GM12878 (cell line): ENCODE results near the gene FSTL1. TPM values are rescaled to one million over a fixed set of nuclear protein-coding genes. Genes with fewer than 3 reads are reported as not detected.

Experiments used
- ATAC-seq: fragments of 200-7000 bp; cut with Tn5 transposase; 3 replicates; pipeline ENCODE4 v1.9.1; 2020; ENCODE audit warnings: mild to moderate bottlenecking, moderate library complexity
- BruUV-seq: library from RNA; stranded (reverse); fragments of 400-500 nt; replicated peaks from 2 replicates; lab custom pipeline; 2021; lab: Mats Ljungman, UMichigan
- CTCF ChIA-PET: fragments of 300-600 bp; sonication (Branson Sonifier 250); formaldehyde crosslinking; extraction: SDS; loops from one replicate; lab custom pipeline; 2021; ENCODE audit warnings: inconsistent platforms; lab: Yijun Ruan, JAX
- POLR2A ChIA-PET: fragments of 350-600 bp; formaldehyde crosslinking; extraction: SDS; loops from one replicate; lab custom pipeline; 2021; ENCODE audit warnings: inconsistent platforms; lab: Charles Lee
- RAD21 ChIA-PET: fragments of 300-600 bp; sonication (Branson Sonifier 250); formaldehyde crosslinking; loops from one replicate; lab custom pipeline; 2023; ENCODE audit warnings: antibody characterized with exemption; ENCODE audit not compliant: unreplicated experiment; lab: Charles Lee
- SMC1A ChIA-PET: fragments of 300-600 bp; sonication (Branson Sonifier 250); formaldehyde crosslinking; loops from one replicate; lab custom pipeline; 2023; ENCODE audit not compliant: unreplicated experiment, uncharacterized antibody; lab: Charles Lee
- DNase-seq: peaks from one replicate; pipeline ENCODE4 v3.0.0-alpha.2; 2011; ENCODE audit warnings: low read depth, low spot score
- FAIRE-seq: peaks from 3 replicates; lab custom pipeline; 2011; peaks lifted over from hg19 to GRCh38; lab: Jason Lieb, UNC
- H2AFZ ChIP-seq: 2 replicates; pipeline ENCODE4 v1.6.0; 2011; ENCODE audit warnings: low read depth, low read length, control low read depth; ENCODE audit not compliant: control insufficient read depth
- H3K27ac ChIP-seq: 2 replicates; pipeline ENCODE4 v1.5.1; 2011; ENCODE audit warnings: control low read depth; ENCODE audit not compliant: control insufficient read depth, insufficient read depth
- H3K27me3 ChIP-seq, 2 experiments: replicated peaks in 1 of 2; 2 replicates each; pipeline versions ENCODE4 v1.6.0 to v1.6.1; 2011; ENCODE audit warnings: low read length in 1 of 2; ENCODE audit not compliant: control insufficient read depth in 2 of 2, insufficient read depth in 2 of 2
- H3K36me3 ChIP-seq, 2 experiments: 2 replicates each; pipeline ENCODE4 v1.5.1; 2011; ENCODE audit warnings: low read length in 1 of 2; ENCODE audit not compliant: control insufficient read depth in 2 of 2, insufficient read depth in 2 of 2
- H3K4me1 ChIP-seq: 2 replicates; pipeline ENCODE4 v1.6.1; 2011; ENCODE audit warnings: mild to moderate bottlenecking, low read length, moderate library complexity, mixed read lengths; ENCODE audit not compliant: control insufficient read depth, insufficient read depth
- H3K4me2 ChIP-seq: 2 replicates; pipeline ENCODE4 v1.6.0; 2011; ENCODE audit warnings: control low read depth; ENCODE audit not compliant: control insufficient read depth, insufficient read depth
- H3K4me3 ChIP-seq: fragments of 200-600 bp; sonication (generic); 2 replicates; pipeline ENCODE4 v1.5.1; 2016
- H3K79me2 ChIP-seq: 2 replicates; pipeline ENCODE4 v1.6.0; 2011; ENCODE audit warnings: low read length; ENCODE audit not compliant: control insufficient read depth, insufficient read depth
- H3K9ac ChIP-seq: 2 replicates; pipeline ENCODE4 v1.8.0; 2011; ENCODE audit warnings: low read length, control low read depth, mixed read lengths; ENCODE audit not compliant: control insufficient read depth, insufficient read depth
- H3K9me3 ChIP-seq: replicated peaks from 3 replicates; pipeline ENCODE4 v1.5.1; 2011; ENCODE audit warnings: mild to moderate bottlenecking, low read length; ENCODE audit not compliant: control insufficient read depth, insufficient read depth
- H4K20me1 ChIP-seq: 2 replicates; pipeline ENCODE4 v1.6.0; 2011; ENCODE audit not compliant: control insufficient read depth, insufficient read depth
- HDAC2 ChIP-seq: fragments of 200-600 bp; sonication (generic); IDR thresholded peaks from 2 replicates; pipeline ENCODE4 v1.6.1; 2017
- KLF5 ChIP-seq: fragments of 450-650 bp; IDR thresholded peaks from 2 replicates; pipeline ENCODE4 v1.6.1; 2014; ENCODE audit warnings: mild to moderate bottlenecking; ENCODE audit not compliant: partially characterized antibody
- POLR2AphosphoS2 ChIP-seq: IDR thresholded peaks from 2 replicates; pipeline ENCODE4 v1.6.1; 2011; ENCODE audit warnings: low read depth, mild to moderate bottlenecking, low read length, improper control_type of control experiment, moderate library complexity
- RAD51 ChIP-seq: fragments of 450-650 bp; IDR thresholded peaks from 2 replicates; pipeline ENCODE4 v1.6.1; 2016; ENCODE audit warnings: moderate library complexity, mild to moderate bottlenecking, inconsistent platforms
- SREBF2 ChIP-seq: IDR thresholded peaks from 2 replicates; pipeline ENCODE4 v1.6.1; 2012; ENCODE audit warnings: mild to moderate bottlenecking, low read length
- TCF7 ChIP-seq: IDR thresholded peaks from 2 replicates; pipeline ENCODE4 v1.6.1; 2014; ENCODE audit warnings: antibody characterized with exemption, borderline replicate concordance
- WGBS: methylation state at CpG from one replicate; pipeline ENCODE4 v1.1.6; 2016; ENCODE audit warnings: low lambda C conversion rate; ENCODE audit not compliant: insufficient replicate concordance, insufficient coverage; ENCODE audit errors: missing lambda C conversion rate; 5-methylcytosine and 5-hydroxymethylcytosine counted together
- in situ Hi-C: fragments of 300-500 bp; cut with MboI; formaldehyde crosslinking; loops from 9 replicates; pipeline ENCODE4 v1.14.3; 2018; ENCODE audit warnings: mixed read lengths
- intact Hi-C: fragments of 100-400 bp; cut with micrococcal nuclease; formaldehyde crosslinking; loops from one replicate; pipeline ENCODE4 v1.14.2; 2022; ENCODE audit not compliant: unreplicated experiment
- polyA plus RNA-seq, 11 experiments: library from polyadenylated mRNA; depleted of rRNA in 4 of 11; unstranded in 6 of 11; stranded (reverse) in 5 of 11; fragments of >200 nt; fragmentation: Nextera tagmentation in 4 of 11; fragmentation: Illumina TruSeq in 1 of 11; extraction: Ambion mirVana in 4 of 11; extraction: Trizol in 1 of 11; gene quantifications; 1 replicate in 1 of 11; 2 replicates in 10 of 11; pipeline versions ENCODE4 v1.2.1 to v1.2.3, GENCODE V29; 2011 to 2016; ENCODE audit warnings: inconsistent platforms in 2 of 11, missing spikeins in 2 of 11, low read depth in 1 of 11
- total RNA-seq, 4 experiments: library from RNA; depleted of rRNA in 3 of 4; stranded (reverse); fragments of >200 nt in 3 of 4; fragmentation: Illumina TruSeq in 1 of 4; extraction: Trizol in 1 of 4; gene quantifications; 2 replicates each; pipeline versions ENCODE4 v1.2.1 to v1.2.3, GENCODE V29; 2013 to 2021
- TF ChIP-seq, protein P1 (sequence below): fragments of 450-650 bp; IDR thresholded peaks from 2 replicates; pipeline ENCODE4 v1.6.1; 2016; ENCODE audit warnings: mild to moderate bottlenecking, moderate library complexity, borderline replicate concordance
- TF ChIP-seq, protein P2 (sequence below): fragments of 450-650 bp; IDR thresholded peaks from 2 replicates; pipeline ENCODE4 v1.6.1; 2014; ENCODE audit warnings: mild to moderate bottlenecking
- TF ChIP-seq, protein P3 (sequence below): IDR thresholded peaks from 2 replicates; pipeline ENCODE4 v1.6.1; 2012; ENCODE audit warnings: low read depth, low read length, improper control_type of control experiment
- TF ChIP-seq, protein P4 (sequence below): IDR thresholded peaks from 2 replicates; pipeline ENCODE4 v1.6.1; 2012; ENCODE audit warnings: mild to moderate bottlenecking, low read depth, low read length
- TF ChIP-seq, protein P5 (sequence below): IDR thresholded peaks from 2 replicates; pipeline ENCODE4 v1.6.1; 2011; ENCODE audit warnings: borderline replicate concordance, low read depth, mild to moderate bottlenecking, moderate library complexity, mixed read lengths, low read length; ENCODE audit not compliant: insufficient read depth; ENCODE audit errors: extremely low read length

The FSTL1 gene
- total and polyA plus RNA-seq, 10 of the 15 experiments (the other 5 are each of a cell fraction or from before 2014, with no cell fraction given), result 0.06 to 1.7 (median 0.32) TPM; not detected in 4

DNA sequence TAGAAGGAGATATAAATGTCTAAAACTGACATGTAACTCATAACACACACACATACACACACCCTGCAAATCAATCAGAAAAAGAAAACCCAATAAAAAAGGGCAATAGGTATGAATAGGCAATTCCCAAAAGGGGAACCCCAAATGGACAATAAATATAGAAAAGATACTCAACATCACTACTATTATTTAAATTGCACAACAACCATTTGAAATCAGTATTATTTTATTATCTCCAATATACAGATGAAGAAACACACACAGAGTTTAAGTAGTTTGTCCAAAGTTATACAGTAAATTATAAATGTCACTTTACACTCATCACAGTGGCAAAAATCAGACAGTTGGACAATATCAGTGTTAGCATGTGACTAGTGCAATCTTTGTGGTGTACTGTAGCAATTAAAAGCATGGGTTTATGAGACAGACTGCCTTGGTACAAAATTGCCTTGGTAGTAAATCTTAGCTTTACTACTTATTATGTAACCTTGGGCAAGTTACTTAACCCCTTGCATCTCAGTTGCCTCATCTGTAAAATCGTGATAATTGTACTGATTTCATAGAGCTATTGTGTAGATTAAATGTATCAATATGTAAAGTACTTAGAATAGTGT lies 3.4 kb upstream of the FSTL1 start (continued):
- no peak for TF ChIP-seq KLF5
- TF ChIP-seq, protein P1, sequence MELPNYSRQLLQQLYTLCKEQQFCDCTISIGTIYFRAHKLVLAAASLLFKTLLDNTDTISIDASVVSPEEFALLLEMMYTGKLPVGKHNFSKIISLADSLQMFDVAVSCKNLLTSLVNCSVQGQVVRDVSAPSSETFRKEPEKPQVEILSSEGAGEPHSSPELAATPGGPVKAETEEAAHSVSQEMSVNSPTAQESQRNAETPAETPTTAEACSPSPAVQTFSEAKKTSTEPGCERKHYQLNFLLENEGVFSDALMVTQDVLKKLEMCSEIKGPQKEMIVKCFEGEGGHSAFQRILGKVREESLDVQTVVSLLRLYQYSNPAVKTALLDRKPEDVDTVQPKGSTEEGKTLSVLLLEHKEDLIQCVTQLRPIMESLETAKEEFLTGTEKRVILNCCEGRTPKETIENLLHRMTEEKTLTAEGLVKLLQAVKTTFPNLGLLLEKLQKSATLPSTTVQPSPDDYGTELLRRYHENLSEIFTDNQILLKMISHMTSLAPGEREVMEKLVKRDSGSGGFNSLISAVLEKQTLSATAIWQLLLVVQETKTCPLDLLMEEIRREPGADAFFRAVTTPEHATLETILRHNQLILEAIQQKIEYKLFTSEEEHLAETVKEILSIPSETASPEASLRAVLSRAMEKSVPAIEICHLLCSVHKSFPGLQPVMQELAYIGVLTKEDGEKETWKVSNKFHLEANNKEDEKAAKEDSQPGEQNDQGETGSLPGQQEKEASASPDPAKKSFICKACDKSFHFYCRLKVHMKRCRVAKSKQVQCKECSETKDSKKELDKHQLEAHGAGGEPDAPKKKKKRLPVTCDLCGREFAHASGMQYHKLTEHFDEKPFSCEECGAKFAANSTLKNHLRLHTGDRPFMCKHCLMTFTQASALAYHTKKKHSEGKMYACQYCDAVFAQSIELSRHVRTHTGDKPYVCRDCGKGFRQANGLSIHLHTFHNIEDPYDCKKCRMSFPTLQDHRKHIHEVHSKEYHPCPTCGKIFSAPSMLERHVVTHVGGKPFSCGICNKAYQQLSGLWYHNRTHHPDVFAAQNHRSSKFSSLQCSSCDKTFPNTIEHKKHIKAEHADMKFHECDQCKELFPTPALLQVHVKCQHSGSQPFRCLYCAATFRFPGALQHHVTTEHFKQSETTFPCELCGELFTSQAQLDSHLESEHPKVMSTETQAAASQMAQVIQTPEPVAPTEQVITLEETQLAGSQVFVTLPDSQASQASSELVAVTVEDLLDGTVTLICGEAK, result no peak

DNA sequence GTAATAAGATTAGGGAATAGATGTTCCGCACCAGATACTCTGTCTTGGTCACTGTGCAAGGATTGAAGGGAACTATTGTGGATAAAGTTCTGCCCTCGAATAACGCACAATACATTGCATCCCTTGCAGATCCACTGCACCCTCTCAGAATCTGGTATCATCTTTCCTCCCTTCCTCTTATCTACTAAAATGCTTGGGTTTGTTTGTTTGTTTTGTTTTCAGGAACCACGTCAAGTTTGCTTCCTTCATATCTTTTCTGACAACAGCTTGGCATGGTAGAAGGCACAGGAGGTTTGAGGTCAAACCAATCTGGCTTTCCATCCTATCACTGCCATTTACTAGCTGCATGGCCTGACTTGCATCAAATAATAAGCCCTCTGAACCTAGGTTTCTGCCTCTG lies 2.0 kb upstream of the FSTL1 start:
- Histone ChIP-seq H4K20me1 (no peaks in the 10 kb centered on the region), H3K4me3 (no peak overlapping the region), H3K27ac (no peak overlapping the region), H3K4me2 (no peak overlapping the region), H3K27me3 (peaks cover 9 to 17% of the 10 kb centered on the region in 2 experiments), H3K9ac (no peak overlapping the region), H3K9me3 (no peaks in the 10 kb centered on the region), H3K79me2 (no peaks in the 10 kb centered on the region), H3K36me3 (no peaks in the 10 kb centered on the region), H2AFZ (no peak overlapping the region), H3K4me1 (no peaks in the 10 kb centered on the region)
- ChIA-PET RAD21 (no interaction called here), CTCF (no interaction called here), SMC1A (no interaction called here), POLR2A (no interaction called here)
- no peak for DNase-seq
- in situ Hi-C loops (no loop called here), intact Hi-C loops (no loop called here)
- 88% methylated on average over 4 of the region's 4 CpGs for WGBS
- no TSS peak for BruUV-seq
- no peak for FAIRE-seq
- ATAC-seq, result no peak
- TF ChIP-seq, protein P2, sequence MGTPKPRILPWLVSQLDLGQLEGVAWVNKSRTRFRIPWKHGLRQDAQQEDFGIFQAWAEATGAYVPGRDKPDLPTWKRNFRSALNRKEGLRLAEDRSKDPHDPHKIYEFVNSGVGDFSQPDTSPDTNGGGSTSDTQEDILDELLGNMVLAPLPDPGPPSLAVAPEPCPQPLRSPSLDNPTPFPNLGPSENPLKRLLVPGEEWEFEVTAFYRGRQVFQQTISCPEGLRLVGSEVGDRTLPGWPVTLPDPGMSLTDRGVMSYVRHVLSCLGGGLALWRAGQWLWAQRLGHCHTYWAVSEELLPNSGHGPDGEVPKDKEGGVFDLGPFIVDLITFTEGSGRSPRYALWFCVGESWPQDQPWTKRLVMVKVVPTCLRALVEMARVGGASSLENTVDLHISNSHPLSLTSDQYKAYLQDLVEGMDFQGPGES, result no peak
- TF ChIP-seq RAD51 (no peak), SREBF2 (no peak), POLR2AphosphoS2 (no peak), HDAC2 (no peak), TCF7 (no peak)
- TF ChIP-seq, protein P3, sequence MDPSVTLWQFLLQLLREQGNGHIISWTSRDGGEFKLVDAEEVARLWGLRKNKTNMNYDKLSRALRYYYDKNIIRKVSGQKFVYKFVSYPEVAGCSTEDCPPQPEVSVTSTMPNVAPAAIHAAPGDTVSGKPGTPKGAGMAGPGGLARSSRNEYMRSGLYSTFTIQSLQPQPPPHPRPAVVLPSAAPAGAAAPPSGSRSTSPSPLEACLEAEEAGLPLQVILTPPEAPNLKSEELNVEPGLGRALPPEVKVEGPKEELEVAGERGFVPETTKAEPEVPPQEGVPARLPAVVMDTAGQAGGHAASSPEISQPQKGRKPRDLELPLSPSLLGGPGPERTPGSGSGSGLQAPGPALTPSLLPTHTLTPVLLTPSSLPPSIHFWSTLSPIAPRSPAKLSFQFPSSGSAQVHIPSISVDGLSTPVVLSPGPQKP, result no peak
- TF ChIP-seq, protein P4, sequence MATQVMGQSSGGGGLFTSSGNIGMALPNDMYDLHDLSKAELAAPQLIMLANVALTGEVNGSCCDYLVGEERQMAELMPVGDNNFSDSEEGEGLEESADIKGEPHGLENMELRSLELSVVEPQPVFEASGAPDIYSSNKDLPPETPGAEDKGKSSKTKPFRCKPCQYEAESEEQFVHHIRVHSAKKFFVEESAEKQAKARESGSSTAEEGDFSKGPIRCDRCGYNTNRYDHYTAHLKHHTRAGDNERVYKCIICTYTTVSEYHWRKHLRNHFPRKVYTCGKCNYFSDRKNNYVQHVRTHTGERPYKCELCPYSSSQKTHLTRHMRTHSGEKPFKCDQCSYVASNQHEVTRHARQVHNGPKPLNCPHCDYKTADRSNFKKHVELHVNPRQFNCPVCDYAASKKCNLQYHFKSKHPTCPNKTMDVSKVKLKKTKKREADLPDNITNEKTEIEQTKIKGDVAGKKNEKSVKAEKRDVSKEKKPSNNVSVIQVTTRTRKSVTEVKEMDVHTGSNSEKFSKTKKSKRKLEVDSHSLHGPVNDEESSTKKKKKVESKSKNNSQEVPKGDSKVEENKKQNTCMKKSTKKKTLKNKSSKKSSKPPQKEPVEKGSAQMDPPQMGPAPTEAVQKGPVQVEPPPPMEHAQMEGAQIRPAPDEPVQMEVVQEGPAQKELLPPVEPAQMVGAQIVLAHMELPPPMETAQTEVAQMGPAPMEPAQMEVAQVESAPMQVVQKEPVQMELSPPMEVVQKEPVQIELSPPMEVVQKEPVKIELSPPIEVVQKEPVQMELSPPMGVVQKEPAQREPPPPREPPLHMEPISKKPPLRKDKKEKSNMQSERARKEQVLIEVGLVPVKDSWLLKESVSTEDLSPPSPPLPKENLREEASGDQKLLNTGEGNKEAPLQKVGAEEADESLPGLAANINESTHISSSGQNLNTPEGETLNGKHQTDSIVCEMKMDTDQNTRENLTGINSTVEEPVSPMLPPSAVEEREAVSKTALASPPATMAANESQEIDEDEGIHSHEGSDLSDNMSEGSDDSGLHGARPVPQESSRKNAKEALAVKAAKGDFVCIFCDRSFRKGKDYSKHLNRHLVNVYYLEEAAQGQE, result no peak
- TF ChIP-seq, protein P5, sequence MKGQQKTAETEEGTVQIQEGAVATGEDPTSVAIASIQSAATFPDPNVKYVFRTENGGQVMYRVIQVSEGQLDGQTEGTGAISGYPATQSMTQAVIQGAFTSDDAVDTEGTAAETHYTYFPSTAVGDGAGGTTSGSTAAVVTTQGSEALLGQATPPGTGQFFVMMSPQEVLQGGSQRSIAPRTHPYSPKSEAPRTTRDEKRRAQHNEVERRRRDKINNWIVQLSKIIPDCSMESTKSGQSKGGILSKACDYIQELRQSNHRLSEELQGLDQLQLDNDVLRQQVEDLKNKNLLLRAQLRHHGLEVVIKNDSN, result no peak
